Measurements from ENCODE around the gene CLCN6. TPM values are rescaled to one million over a fixed set of nuclear protein-coding genes. Genes with fewer than 3 reads are reported as not detected.

Gene CLCN6
- polyA plus RNA-seq, 1 donor from 2014 or later: 12.5 TPM

GRCh38 chr1:11771481-11772043 lies 34.4 kb upstream of the CLCN6 start:
- Histone ChIP-seq H2AFZ (ENCODE audit: low read depth, low read length) (no peak overlapping the region), H4K20me1 (ENCODE audit: insufficient read depth) (no peaks in the 10 kb centered on the region), H3K79me2 (replicated peaks; ENCODE audit: insufficient read depth, low read length) (no peaks in the 10 kb centered on the region), H3K9ac (ENCODE audit: low read length) (no peak overlapping the region), H3K36me3 (ENCODE audit: insufficient read depth, low read length) (no peaks in the 10 kb centered on the region), H3K4me2 (ENCODE audit: low read length) (no peak overlapping the region), H3K4me3 (ENCODE audit: low read length) (no peak overlapping the region), H3K27me3 (ENCODE audit: insufficient read depth, low read depth, low read length) (no peaks in the 10 kb centered on the region), H3K9me3 (ENCODE audit: low read length) (no peaks in the 10 kb centered on the region), H3K9me2 (ENCODE audit: insufficient read depth, low read length) (no peaks in the 10 kb centered on the region), H3F3A (ENCODE audit: insufficient read depth, low read length, poor library complexity, severe bottlenecking) (no peaks in the 10 kb centered on the region), H3K27ac (ENCODE audit: low read length) (no peak overlapping the region)
- TF ChIP-seq MXI1 (conservative IDR thresholded peaks at IDR 0.05; ENCODE audit: poor library complexity, severe bottlenecking): no peak

- Histone ChIP-seq H3K9me2 (ENCODE audit: insufficient read depth, low read length) (no peaks in the 10 kb centered on the region), H3K4me2 (ENCODE audit: low read length) (no peak overlapping the region), H3K9me3 (ENCODE audit: low read length) (no peaks in the 10 kb centered on the region), H3K9ac (ENCODE audit: low read length) (no peak overlapping the region), H3K36me3 (ENCODE audit: insufficient read depth, low read length) (no peaks in the 10 kb centered on the region), H3K79me2 (replicated peaks; ENCODE audit: insufficient read depth, low read length) (no peaks in the 10 kb centered on the region), H3K27ac (ENCODE audit: low read length) (no peak overlapping the region), H4K20me1 (ENCODE audit: insufficient read depth) (no peaks in the 10 kb centered on the region), H3F3A (ENCODE audit: insufficient read depth, low read length, poor library complexity, severe bottlenecking) (no peaks in the 10 kb centered on the region), H3K4me3 (ENCODE audit: low read length) (no peak overlapping the region), H3K27me3 (ENCODE audit: insufficient read depth, low read depth, low read length) (no peaks in the 10 kb centered on the region), H2AFZ (ENCODE audit: low read depth, low read length) (no peak overlapping the region)
- no peak for TF ChIP-seq EP300 (conservative IDR thresholded peaks at IDR 0.05; ENCODE audit: poor library complexity, severe bottlenecking)
- TF ChIP-seq, protein P1, sequence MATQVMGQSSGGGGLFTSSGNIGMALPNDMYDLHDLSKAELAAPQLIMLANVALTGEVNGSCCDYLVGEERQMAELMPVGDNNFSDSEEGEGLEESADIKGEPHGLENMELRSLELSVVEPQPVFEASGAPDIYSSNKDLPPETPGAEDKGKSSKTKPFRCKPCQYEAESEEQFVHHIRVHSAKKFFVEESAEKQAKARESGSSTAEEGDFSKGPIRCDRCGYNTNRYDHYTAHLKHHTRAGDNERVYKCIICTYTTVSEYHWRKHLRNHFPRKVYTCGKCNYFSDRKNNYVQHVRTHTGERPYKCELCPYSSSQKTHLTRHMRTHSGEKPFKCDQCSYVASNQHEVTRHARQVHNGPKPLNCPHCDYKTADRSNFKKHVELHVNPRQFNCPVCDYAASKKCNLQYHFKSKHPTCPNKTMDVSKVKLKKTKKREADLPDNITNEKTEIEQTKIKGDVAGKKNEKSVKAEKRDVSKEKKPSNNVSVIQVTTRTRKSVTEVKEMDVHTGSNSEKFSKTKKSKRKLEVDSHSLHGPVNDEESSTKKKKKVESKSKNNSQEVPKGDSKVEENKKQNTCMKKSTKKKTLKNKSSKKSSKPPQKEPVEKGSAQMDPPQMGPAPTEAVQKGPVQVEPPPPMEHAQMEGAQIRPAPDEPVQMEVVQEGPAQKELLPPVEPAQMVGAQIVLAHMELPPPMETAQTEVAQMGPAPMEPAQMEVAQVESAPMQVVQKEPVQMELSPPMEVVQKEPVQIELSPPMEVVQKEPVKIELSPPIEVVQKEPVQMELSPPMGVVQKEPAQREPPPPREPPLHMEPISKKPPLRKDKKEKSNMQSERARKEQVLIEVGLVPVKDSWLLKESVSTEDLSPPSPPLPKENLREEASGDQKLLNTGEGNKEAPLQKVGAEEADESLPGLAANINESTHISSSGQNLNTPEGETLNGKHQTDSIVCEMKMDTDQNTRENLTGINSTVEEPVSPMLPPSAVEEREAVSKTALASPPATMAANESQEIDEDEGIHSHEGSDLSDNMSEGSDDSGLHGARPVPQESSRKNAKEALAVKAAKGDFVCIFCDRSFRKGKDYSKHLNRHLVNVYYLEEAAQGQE (IDR thresholded peaks at IDR 0.05; ENCODE audit: borderline replicate concordance): no peak
- TF ChIP-seq SMC3 (conservative IDR thresholded peaks at IDR 0.05; ENCODE audit: poor library complexity): no peak
- TF ChIP-seq TAF1 (IDR thresholded peaks at IDR 0.05; ENCODE audit: low read depth): no peak
- no peak for TF ChIP-seq RAD21 (conservative IDR thresholded peaks at IDR 0.05)
- no peak for TF ChIP-seq EZH2 (IDR thresholded peaks at IDR 0.05; ENCODE audit: borderline replicate concordance, insufficient read depth, low read length, poor library complexity, severe bottlenecking)
- no peak for TF ChIP-seq MXI1 (conservative IDR thresholded peaks at IDR 0.05; ENCODE audit: poor library complexity, severe bottlenecking)
- no peak for TF ChIP-seq POLR2AphosphoS5 (IDR thresholded peaks at IDR 0.05)
- TF ChIP-seq, protein P2, sequence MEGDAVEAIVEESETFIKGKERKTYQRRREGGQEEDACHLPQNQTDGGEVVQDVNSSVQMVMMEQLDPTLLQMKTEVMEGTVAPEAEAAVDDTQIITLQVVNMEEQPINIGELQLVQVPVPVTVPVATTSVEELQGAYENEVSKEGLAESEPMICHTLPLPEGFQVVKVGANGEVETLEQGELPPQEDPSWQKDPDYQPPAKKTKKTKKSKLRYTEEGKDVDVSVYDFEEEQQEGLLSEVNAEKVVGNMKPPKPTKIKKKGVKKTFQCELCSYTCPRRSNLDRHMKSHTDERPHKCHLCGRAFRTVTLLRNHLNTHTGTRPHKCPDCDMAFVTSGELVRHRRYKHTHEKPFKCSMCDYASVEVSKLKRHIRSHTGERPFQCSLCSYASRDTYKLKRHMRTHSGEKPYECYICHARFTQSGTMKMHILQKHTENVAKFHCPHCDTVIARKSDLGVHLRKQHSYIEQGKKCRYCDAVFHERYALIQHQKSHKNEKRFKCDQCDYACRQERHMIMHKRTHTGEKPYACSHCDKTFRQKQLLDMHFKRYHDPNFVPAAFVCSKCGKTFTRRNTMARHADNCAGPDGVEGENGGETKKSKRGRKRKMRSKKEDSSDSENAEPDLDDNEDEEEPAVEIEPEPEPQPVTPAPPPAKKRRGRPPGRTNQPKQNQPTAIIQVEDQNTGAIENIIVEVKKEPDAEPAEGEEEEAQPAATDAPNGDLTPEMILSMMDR (IDR thresholded peaks at IDR 0.05; ENCODE audit: poor library complexity, severe bottlenecking): no peak
Observed at GRCh38 chr1:11772458-11772857, 33.5 kb upstream of the CLCN6 start.
